ENCODE measurements around the gene TNP2.
A peak's percentile ranks its signal among the peaks of the same experiment; 100 is the strongest.

Gene TNP2

GRCh38 chr16:11254913-11255736 lies 14.0 kb downstream of the TNP2 start:
- peak; percentile 66 for DNase-seq

- peak; percentile 46 for DNase-seq
These were observed 14.9 kb downstream of the TNP2 start for GRCh38 chr16:11253995-11254912.

- no peak for DNase-seq
These were observed 15.8 kb downstream of the TNP2 start for GRCh38 chr16:11253009-11253994.

- no peak for DNase-seq
These were observed 16.6 kb downstream of the TNP2 start for GRCh38 chr16:11252482-11252931.

GRCh38 chr16:11251525-11252481 lies 17.3 kb downstream of the TNP2 start:
- no peak for DNase-seq

GRCh38 chr16:11250786-11251524 lies 18.2 kb downstream of the TNP2 start:
- no peak for DNase-seq

GRCh38 chr16:11250091-11250785 lies 18.9 kb downstream of the TNP2 start:
- DNase-seq, result no peak

- no peak for DNase-seq
These were observed 19.7 kb downstream of the TNP2 start for GRCh38 chr16:11249233-11250061.

GRCh38 chr16:11248133-11248532 lies 21.0 kb downstream of the TNP2 start:
- no peak for DNase-seq

- no peak for DNase-seq
These were observed 23.1 kb downstream of the TNP2 start for GRCh38 chr16:11245988-11246387.

- no peak for DNase-seq
These were observed 23.8 kb downstream of the TNP2 start for GRCh38 chr16:11245222-11245737.

GRCh38 chr16:11242658-11243057 lies 26.5 kb downstream of the TNP2 start:
- no peak for DNase-seq

GRCh38 chr16:11241480-11242204 lies 27.5 kb downstream of the TNP2 start:
- no peak for DNase-seq

- no peak for DNase-seq
These were observed 28.3 kb downstream of the TNP2 start for GRCh38 chr16:11240636-11241473.

GRCh38 chr16:11239644-11240632 lies 29.2 kb downstream of the TNP2 start:
- no peak for DNase-seq

Data from left hindlimb (tissue), 1 donor.